Esophagus (tissue), 2 donors: ENCODE data around the gene SOX8. TPM values are rescaled to one million over a fixed set of nuclear protein-coding genes. Genes with fewer than 3 reads are reported as not detected.

Source experiments
- H3K27ac ChIP-seq, 2 donors: one replicate each; pipeline ENCODE4 v1.5.1; 2013; ENCODE audit warnings: low read depth in 2 of 2, mild to moderate bottlenecking in 2 of 2, inconsistent platforms in 1 of 2, low read length in 1 of 2, moderate library complexity in 1 of 2
- H3K27me3 ChIP-seq, 2 donors: one replicate each; pipeline ENCODE4 v1.6.1; 2013; ENCODE audit warnings: low read length in 2 of 2, control low read depth in 1 of 2, mild to moderate bottlenecking in 1 of 2; ENCODE audit not compliant: insufficient read depth in 2 of 2, control insufficient read depth in 1 of 2
- H3K36me3 ChIP-seq, 2 donors: one replicate each; pipeline ENCODE4 v1.6.1; 2013; ENCODE audit warnings: low read length in 1 of 2; ENCODE audit not compliant: control insufficient read depth in 2 of 2, insufficient read depth in 2 of 2
- H3K4me1 ChIP-seq, 2 donors: one replicate each; pipeline ENCODE4 v1.6.1; 2013; ENCODE audit warnings: low read length in 1 of 2; ENCODE audit not compliant: control insufficient read depth in 2 of 2, insufficient read depth in 2 of 2
- H3K4me3 ChIP-seq, 2 donors: one replicate each; pipeline ENCODE4 v1.5.1; 2013; ENCODE audit warnings: low read length in 2 of 2, mild to moderate bottlenecking in 2 of 2, low read depth in 1 of 2, moderate library complexity in 1 of 2
- H3K9me3 ChIP-seq, 2 donors: one replicate each; pipeline ENCODE4 v1.6.1; 2013; ENCODE audit warnings: mild to moderate bottlenecking in 2 of 2, low read depth in 1 of 2, low read length in 1 of 2, moderate library complexity in 1 of 2; ENCODE audit not compliant: control insufficient read depth in 2 of 2, insufficient read depth in 1 of 2
- WGBS, 2 donors: extraction: QIAGEN DNeasy Blood & Tissue Kit; methylation state at CpG; one replicate each; pipeline ENCODE4 v1.1.7; 2013; 5-methylcytosine and 5-hydroxymethylcytosine counted together
- polyA plus RNA-seq, 2 donors: library from polyadenylated mRNA; stranded (reverse); fragments of 200-250 nt; gene quantifications; one replicate each; pipeline ENCODE4 v1.2.3, GENCODE V29; 2013
- donor health status: healthy with polysubstance abuse.
- donor health status: Bipolar disorder and iron deficiency.

SOX8 gene
- polyA plus RNA-seq, 2 donors, result 0.18 to 0.25 TPM

DNA sequence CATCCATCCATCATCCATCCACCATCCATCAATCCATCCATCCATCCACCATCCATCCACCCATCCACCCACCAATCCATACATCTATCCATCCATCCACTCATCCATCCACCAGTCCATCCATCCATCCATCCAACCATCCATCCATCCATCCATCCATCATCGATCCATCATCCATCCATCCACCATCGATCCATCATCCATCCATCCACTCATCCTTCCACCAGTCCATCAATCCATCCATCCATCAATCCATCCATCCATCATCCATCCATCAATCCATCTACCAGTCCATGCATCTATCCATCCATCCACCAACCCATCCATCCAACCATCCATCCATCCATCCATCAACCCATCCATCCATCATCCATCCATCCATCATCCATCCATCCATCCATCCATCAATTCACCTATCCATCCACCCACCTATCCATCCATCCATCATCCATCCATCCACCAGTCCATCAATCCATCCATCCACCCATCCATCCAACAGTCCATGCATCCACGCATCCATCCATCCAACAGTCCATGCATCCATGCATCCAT lies 51.6 kb downstream of the SOX8 start:
- peaks cover 0 to 2% of the 10 kb centered on the region in 2 donors for H3K27me3 ChIP-seq

DNA sequence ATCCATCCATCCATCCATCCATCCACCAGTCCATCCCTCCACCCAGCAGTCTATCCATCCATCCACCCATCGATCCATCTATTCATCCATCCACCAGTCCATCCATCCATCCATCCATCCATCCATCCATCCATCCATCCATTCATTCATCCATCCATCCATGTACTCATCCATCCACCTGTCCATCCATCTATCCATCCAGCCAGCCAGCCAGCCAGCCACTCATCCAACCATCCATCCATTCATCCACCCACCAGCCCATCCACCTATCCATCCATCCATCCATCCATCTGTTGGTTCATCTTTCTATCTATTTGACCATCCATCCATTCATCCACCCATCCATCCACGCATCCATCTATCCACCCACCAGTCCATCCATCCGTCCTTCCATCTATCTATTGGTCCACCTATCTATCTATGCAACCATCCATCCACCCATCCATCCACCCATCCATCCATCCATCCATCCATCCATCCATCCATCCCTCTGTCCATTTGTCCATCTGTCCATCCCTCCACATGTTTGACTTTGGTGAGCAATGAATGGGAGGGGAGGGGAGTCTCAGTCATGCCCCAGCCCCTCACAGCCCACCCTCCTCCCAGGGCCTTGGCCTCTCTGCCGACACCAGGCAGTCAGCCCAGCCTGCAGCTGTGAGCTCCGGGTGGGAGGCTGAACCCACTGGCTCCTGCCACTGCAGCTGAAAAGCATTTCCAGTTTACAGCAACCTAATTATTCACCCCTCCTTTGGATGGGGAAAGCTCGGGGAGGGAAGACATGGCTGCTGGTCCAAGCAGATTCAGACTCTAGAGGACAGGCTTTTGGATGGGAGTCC lies 52.9 kb downstream of the SOX8 start:
- peaks cover 0 to 2% of the 10 kb centered on the region in 2 donors for H3K27me3 ChIP-seq
- H3K4me3 ChIP-seq, result no peak overlapping the region
- WGBS, 2 donors, result 64 to 76% methylated on average over 6 of the region's 6 CpGs

More for the DNA sequence above, 51.6 kb downstream of the SOX8 start:
- Histone ChIP-seq H3K4me3 (no peak overlapping the region), H3K9me3 (peaks cover 0 to 4% of the 10 kb centered on the region in 2 donors), H3K4me1 (no peaks in the 10 kb centered on the region), H3K27ac (no peak overlapping the region), H3K36me3 (no peaks in the 10 kb centered on the region)
- 96 to 98% methylated on average over 3 of the region's 3 CpGs for WGBS, 2 donors

DNA sequence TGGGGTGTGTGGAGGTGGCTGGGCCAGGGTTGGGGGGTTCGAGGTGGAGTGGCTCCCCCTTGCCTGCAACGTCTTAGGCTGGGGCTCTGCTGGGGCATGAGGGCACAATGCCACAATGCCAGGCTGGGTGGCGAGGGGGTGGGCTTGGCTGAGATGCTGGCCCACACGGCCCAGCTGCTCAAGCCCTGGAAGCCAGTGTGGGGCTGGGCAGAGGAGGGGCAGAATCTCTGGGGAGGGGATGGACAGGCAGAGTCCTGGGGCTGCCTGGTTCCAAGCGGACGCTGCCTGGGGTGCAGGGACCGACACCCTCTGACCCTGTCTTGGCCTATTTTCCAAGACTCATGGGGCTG lies 53.5 kb downstream of the SOX8 start:
- H3K4me3 ChIP-seq, result no peak overlapping the region
- 73 to 78% methylated on average over 7 of the region's 7 CpGs for WGBS, 2 donors
- H3K27ac ChIP-seq, result no peak overlapping the region
- no peaks in the 10 kb centered on the region for H3K36me3 ChIP-seq
- H3K4me1 ChIP-seq, result no peaks in the 10 kb centered on the region
- H3K9me3 ChIP-seq, result peaks cover 0 to 4% of the 10 kb centered on the region in 2 donors
- peaks cover 0 to 2% of the 10 kb centered on the region in 2 donors for H3K27me3 ChIP-seq

More for the DNA sequence above, 52.9 kb downstream of the SOX8 start:
- Histone ChIP-seq H3K27ac (no peak overlapping the region), H3K4me1 (no peaks in the 10 kb centered on the region), H3K36me3 (no peaks in the 10 kb centered on the region), H3K9me3 (peaks cover 0 to 4% of the 10 kb centered on the region in 2 donors)

DNA sequence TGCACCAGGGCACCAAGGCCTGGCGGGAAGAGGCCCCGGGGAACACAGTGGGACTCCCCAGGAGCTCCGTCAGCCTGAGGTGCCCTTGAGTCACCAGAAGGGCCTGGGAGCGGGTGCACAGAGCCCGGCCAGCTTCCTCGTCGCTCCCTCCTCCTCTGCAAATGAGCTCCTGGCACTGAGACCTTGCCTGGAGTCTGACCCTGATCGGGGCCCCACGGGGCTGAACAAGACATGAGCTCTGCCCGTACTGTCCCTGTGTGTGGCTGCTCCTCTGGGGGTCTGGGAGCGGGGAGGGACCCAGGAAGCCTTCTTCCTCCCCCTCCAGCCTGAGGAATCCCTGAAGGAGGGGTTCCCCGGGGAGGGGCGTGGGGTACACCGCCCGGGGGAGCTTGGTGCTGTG lies 54.6 kb downstream of the SOX8 start:
- no peaks in the 10 kb centered on the region for H3K27me3 ChIP-seq
- peaks cover 0 to 4% of the 10 kb centered on the region in 2 donors for H3K9me3 ChIP-seq
- H3K27ac ChIP-seq, result no peak overlapping the region
- 20 to 30% methylated on average over 13 to 15 of the region's 15 CpGs for WGBS, 2 donors
- no peak overlapping the region for H3K4me3 ChIP-seq
- H3K36me3 ChIP-seq, result no peaks in the 10 kb centered on the region
- no peaks in the 10 kb centered on the region for H3K4me1 ChIP-seq

Other genes with a start within 250 kb of the SOX8 start
- 10 to 100 TPM; 21.9 to 41.2 TPM for gene CIAO3, start 240.8 kb upstream of the SOX8 start, polyA plus RNA-seq
- 1 to 10 TPM in 1 of 2 donors, under 1 TPM in 1; 0.87 to 3.7 TPM for gene MSLN, start 221.0 kb upstream of the SOX8 start, polyA plus RNA-seq
- 10 to 100 TPM; 16.1 to 18.9 TPM for gene RPUSD1, start 193.4 kb upstream of the SOX8 start, polyA plus RNA-seq
- 10 to 100 TPM; 14.8 to 28.9 TPM for gene CHTF18, start 193.2 kb upstream of the SOX8 start, polyA plus RNA-seq
- gene GNG13, start 181.0 kb upstream of the SOX8 start, polyA plus RNA-seq, result not detected
- gene LMF1, start 10.8 kb upstream of the SOX8 start, polyA plus RNA-seq, result 10 to 100 TPM in 1 of 2 donors, 1 to 10 TPM in 1; 8.2 to 17.2 TPM
- gene SSTR5, start 91.0 kb downstream of the SOX8 start, polyA plus RNA-seq, result under 1 TPM in 1 of 2 donors, not detected in 1; 0.05 TPM
- gene C1QTNF8, start 114.5 kb downstream of the SOX8 start, polyA plus RNA-seq, result not detected
- gene CACNA1H, start 171.3 kb downstream of the SOX8 start, polyA plus RNA-seq, result 1 to 10 TPM; 6.4 to 6.5 TPM
- under 1 TPM; 0.10 to 0.15 TPM for gene TPSG1, start 243.5 kb downstream of the SOX8 start, polyA plus RNA-seq
- gene TPSB2, start 248.4 kb downstream of the SOX8 start, polyA plus RNA-seq, result 10 to 100 TPM in 1 of 2 donors, 1 to 10 TPM in 1; 5.7 to 37.8 TPM